Kidney (tissue), 14 donors: ENCODE results near the gene FDXACB1. TPM values are rescaled to one million over a fixed set of nuclear protein-coding genes. Genes with fewer than 3 reads are reported as not detected.

Source experiments
- DNase-seq, 5 donors: peaks; one replicate each; pipeline ENCODE4 v3.0.0-alpha.2; 2013 to 2020
- FAIRE-seq: peaks from 2 replicates; lab custom pipeline; 2012; peaks lifted over from hg19 to GRCh38; lab: Jason Lieb, UNC
- H3K27ac ChIP-seq, 2 donors: one replicate each; pipeline ENCODE4 v1.7.0; 2013; ENCODE audit warnings: low read depth in 2 of 2, low read length in 2 of 2, inconsistent platforms in 1 of 2
- H3K27me3 ChIP-seq: one replicate; pipeline ENCODE4 v1.7.1; 2013; ENCODE audit warnings: low read length, inconsistent platforms; ENCODE audit not compliant: control insufficient read depth, insufficient read depth
- H3K36me3 ChIP-seq, 3 donors: one replicate each; pipeline versions ENCODE4 v1.7.0 to v1.7.1; 2013; ENCODE audit warnings: low read length in 3 of 3, control low read depth in 1 of 3, inconsistent platforms in 1 of 3; ENCODE audit not compliant: insufficient read depth in 3 of 3, control insufficient read depth in 2 of 3
- H3K4me1 ChIP-seq, 3 donors: one replicate each; pipeline versions ENCODE4 v1.7.0 to v1.7.1; 2013; ENCODE audit warnings: low read length in 3 of 3, inconsistent platforms in 1 of 3, low read depth in 1 of 3; ENCODE audit not compliant: control insufficient read depth in 2 of 3, insufficient read depth in 2 of 3
- H3K4me3 ChIP-seq, 3 donors: one replicate each; pipeline versions ENCODE4 v1.7.0 to v1.8.1; 2013; ENCODE audit warnings: low read length in 3 of 3, control low read depth in 1 of 3, inconsistent platforms in 1 of 3
- H3K9ac ChIP-seq, 3 donors: one replicate each; pipeline versions ENCODE4 v1.7.0 to v1.7.1; 2013; ENCODE audit warnings: low read length in 3 of 3, control low read depth in 1 of 3, inconsistent platforms in 1 of 3
- H3K9me3 ChIP-seq, 3 donors: one replicate each; pipeline versions ENCODE4 v1.7.0 to v1.7.1; 2013; ENCODE audit warnings: low read length in 3 of 3, control low read depth in 1 of 3, inconsistent platforms in 1 of 3; ENCODE audit not compliant: control insufficient read depth in 2 of 3, insufficient read depth in 1 of 3
- intact Hi-C: fragments of 100-400 bp; cut with DNase I; formaldehyde crosslinking; loops from one replicate; pipeline ENCODE4 v1.11.1; 2022
- polyA plus RNA-seq: library from polyadenylated mRNA; stranded (reverse); fragments of 350-450 nt; fragmentation: Illumina TruSeq; extraction: RNeasy Lipid Tissue Mini Kit (QIAGEN cat#74804); gene quantifications from one replicate; pipeline ENCODE4 v1.2.3, GENCODE V29; 2014; ENCODE audit warnings: low read depth, low replicate concordance; ENCODE audit not compliant: insufficient read depth
- total RNA-seq: library from RNA; stranded (reverse); fragmentation: NEBNext Ultra II Directional; extraction: Animal tissue kit (Norgen Biotek cat#: 25700); gene quantifications from one replicate; pipeline ENCODE4 v1.2.1, GENCODE V29; 2021
- TF ChIP-seq, protein P1 (sequence below): IDR thresholded peaks from 3 replicates; pipeline ENCODE4 v1.5.1; 2012; ENCODE audit warnings: mild to moderate bottlenecking, moderate library complexity, borderline replicate concordance; ENCODE audit not compliant: insufficient read depth; ENCODE audit errors: extremely low read depth
- donor health status: control.
- donor health status: control.
- donor health status: control.
- donor health status: control.
- donor health status: control.
- donor health status: DM: yes; HTN: yes; CAD: no.
- donor health status: Normal renal cell carcinoma (clear cell type).

Gene FDXACB1
- total and polyA plus RNA-seq, 2 donors from 2014 or later: 1.5 to 2.6 TPM

DNA sequence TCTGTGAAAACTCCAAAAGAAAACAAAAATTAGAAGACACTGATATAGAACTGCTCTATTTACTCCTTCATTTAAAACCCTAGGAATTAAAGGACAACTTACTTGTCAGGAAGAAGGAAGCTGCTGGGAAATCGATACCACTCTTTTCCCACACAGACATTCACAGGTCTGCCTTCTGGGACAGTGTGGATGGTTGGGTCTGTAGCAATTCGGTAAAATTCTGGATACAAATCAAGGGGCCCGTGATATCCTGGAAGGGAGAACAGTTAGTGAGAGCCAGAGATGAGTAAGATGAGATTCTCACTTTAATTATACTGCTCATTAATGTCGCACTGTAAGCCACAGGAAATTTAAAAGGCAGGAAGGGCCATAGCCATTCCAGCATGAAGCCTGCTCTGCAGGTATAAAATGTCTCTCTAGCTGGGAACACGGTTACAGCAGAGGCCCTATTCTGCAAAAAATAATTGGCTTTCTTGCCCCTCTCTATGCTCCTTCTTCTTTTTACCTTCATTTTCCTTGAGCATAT is 41.5 kb downstream of the FDXACB1 start:
- Histone ChIP-seq H3K9me3 (no peaks in the 10 kb centered on the region), H3K36me3 (peaks cover 0 to 7% (median 4%) of the 10 kb centered on the region in 3 donors), H3K4me3 (no peak overlapping the region), H3K27ac (no peak overlapping the region), H3K27me3 (no peaks in the 10 kb centered on the region), H3K4me1 (peaks cover 0 to 8% (median 4%) of the 10 kb centered on the region in 3 donors), H3K9ac (no peak overlapping the region)
- FAIRE-seq: no peak
- no peak for DNase-seq
- TF ChIP-seq, protein P1, sequence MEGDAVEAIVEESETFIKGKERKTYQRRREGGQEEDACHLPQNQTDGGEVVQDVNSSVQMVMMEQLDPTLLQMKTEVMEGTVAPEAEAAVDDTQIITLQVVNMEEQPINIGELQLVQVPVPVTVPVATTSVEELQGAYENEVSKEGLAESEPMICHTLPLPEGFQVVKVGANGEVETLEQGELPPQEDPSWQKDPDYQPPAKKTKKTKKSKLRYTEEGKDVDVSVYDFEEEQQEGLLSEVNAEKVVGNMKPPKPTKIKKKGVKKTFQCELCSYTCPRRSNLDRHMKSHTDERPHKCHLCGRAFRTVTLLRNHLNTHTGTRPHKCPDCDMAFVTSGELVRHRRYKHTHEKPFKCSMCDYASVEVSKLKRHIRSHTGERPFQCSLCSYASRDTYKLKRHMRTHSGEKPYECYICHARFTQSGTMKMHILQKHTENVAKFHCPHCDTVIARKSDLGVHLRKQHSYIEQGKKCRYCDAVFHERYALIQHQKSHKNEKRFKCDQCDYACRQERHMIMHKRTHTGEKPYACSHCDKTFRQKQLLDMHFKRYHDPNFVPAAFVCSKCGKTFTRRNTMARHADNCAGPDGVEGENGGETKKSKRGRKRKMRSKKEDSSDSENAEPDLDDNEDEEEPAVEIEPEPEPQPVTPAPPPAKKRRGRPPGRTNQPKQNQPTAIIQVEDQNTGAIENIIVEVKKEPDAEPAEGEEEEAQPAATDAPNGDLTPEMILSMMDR: no peak
- intact Hi-C loops: loop anchor here (10.0 kb wide), 1 partner anchor 253 kb away; no protein-coding TSS in a partner anchor

DNA sequence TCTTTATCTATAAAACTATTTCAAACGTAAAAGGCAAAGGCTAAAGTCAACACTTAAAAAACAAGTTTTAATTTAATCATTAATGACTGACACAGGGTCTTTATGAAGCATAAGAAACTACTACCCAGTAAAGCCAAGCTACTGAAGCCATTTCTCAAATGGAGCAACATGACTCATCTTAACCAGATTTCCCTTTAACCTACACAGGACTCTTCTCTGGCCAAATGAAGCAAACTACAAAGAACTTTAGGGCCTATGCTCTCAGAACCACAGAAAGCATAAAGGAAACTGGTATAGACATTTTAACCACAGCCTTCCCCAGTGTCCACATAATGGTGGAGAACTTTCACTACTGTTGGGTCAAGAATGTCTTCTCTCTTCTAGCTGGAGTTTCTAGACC is 42.2 kb downstream of the FDXACB1 start:
- intact Hi-C loops: loop anchor here (10.0 kb wide), 1 partner anchor 252 kb away; no protein-coding TSS in a partner anchor
- Histone ChIP-seq H3K9me3 (no peaks in the 10 kb centered on the region), H3K9ac (no peak overlapping the region), H3K36me3 (peaks cover 0 to 7% (median 4%) of the 10 kb centered on the region in 3 donors), H3K27me3 (no peaks in the 10 kb centered on the region), H3K4me1 (peaks cover 0 to 8% (median 4%) of the 10 kb centered on the region in 3 donors), H3K27ac (no peak overlapping the region), H3K4me3 (no peak overlapping the region)
- DNase-seq (no peak), FAIRE-seq (no peak)
- TF ChIP-seq, protein P1: no peak

DNA sequence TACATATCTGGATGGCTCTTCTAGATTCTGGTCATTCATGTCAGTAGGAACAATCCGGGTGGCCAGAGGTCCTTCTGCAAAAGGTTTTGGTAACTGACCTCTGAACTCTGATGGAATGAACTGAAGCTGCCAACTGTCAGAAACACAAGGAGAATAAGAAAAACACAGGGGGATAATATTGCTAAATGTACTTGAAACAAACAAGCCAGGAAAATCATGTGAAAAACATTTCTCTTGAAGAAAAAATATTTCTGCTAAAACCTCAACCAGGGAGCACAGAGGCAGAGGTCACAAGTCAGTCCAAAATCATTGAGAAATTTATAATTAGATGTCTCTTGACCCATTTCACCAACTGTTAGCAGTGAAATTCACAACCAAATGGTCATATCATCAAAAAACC is 42.8 kb downstream of the FDXACB1 start:
- TF ChIP-seq, protein P1: no peak
- H3K9ac ChIP-seq: no peak overlapping the region
- H3K36me3 ChIP-seq: peaks cover 0 to 7% (median 6%) of the 10 kb centered on the region in 3 donors
- intact Hi-C loops: loop anchor here (10.0 kb wide), 1 partner anchor 251 kb away; no protein-coding TSS in a partner anchor
- DNase-seq (no peak), FAIRE-seq (no peak)
- H3K9me3 ChIP-seq: no peaks in the 10 kb centered on the region
- no peak overlapping the region for H3K27ac ChIP-seq
- no peak overlapping the region for H3K4me3 ChIP-seq
- no peaks in the 10 kb centered on the region for H3K27me3 ChIP-seq
- peaks cover 0 to 6% (median 4%) of the 10 kb centered on the region in 3 donors for H3K4me1 ChIP-seq
